Measurements from ENCODE around the gene LGR4. TPM values are rescaled to one million over a fixed set of nuclear protein-coding genes. Genes with fewer than 3 reads are reported as not detected.

The LGR4 gene
- total RNA-seq, 2 experiments from 2014 or later, result 0.06 to 1.2 TPM

DNA sequence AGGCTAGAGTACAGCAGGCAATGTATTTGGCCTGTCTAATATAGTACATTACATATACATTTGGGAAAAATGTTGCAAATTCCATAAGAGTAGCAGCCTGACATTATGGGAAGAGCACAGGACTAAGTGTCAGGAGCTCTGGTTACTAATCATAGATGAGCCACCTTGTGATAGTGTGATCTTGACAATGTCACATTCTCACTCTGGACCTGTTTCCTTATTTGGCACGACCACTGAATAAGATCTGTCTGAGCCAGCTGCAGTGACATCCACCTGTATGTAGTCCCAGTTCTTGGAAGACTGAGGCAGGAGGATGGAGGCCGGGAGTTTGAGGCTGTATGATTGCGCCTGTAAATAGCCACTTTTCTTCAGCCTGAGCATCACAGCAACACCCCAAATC is 39.6 kb upstream of the LGR4 start:
- Histone ChIP-seq H3K36me3 (ENCODE audit: insufficient read depth, low read length) (no peaks in the 10 kb centered on the region), H3K9me3 (ENCODE audit: low read length) (no peaks in the 10 kb centered on the region), H3K4me2 (ENCODE audit: low read length) (no peak overlapping the region), H3K27ac (ENCODE audit: low read depth, low read length, poor library complexity, severe bottlenecking) (no peak overlapping the region), H3K9me2 (ENCODE audit: insufficient read depth, low read length) (no peaks in the 10 kb centered on the region), H3K4me1 (ENCODE audit: insufficient read depth, low read length, poor library complexity, severe bottlenecking) (peaks cover 6% of the 10 kb centered on the region), H3K4me3 (ENCODE audit: low read depth, low read length, poor library complexity, severe bottlenecking) (no peak overlapping the region), H3K79me2 (ENCODE audit: insufficient read depth, low read depth, low read length) (peaks cover 6% of the 10 kb centered on the region; the same call in 1 of the 2 replicates), H2AFZ (ENCODE audit: low read length) (no peak overlapping the region), H4K20me1 (ENCODE audit: insufficient read depth, low read length) (no peaks in the 10 kb centered on the region)
- POLR2A ChIA-PET, result no interaction called here
- no TSS peak for BruUV-seq (replicated peaks)
- no peak for DNase-seq (ENCODE audit: low spot score)
- no peak for TF ChIP-seq EZH2phosphoT487 (IDR thresholded peaks at IDR 0.05; ENCODE audit: borderline replicate concordance, low read depth, low read length)
- TF ChIP-seq, protein P1, sequence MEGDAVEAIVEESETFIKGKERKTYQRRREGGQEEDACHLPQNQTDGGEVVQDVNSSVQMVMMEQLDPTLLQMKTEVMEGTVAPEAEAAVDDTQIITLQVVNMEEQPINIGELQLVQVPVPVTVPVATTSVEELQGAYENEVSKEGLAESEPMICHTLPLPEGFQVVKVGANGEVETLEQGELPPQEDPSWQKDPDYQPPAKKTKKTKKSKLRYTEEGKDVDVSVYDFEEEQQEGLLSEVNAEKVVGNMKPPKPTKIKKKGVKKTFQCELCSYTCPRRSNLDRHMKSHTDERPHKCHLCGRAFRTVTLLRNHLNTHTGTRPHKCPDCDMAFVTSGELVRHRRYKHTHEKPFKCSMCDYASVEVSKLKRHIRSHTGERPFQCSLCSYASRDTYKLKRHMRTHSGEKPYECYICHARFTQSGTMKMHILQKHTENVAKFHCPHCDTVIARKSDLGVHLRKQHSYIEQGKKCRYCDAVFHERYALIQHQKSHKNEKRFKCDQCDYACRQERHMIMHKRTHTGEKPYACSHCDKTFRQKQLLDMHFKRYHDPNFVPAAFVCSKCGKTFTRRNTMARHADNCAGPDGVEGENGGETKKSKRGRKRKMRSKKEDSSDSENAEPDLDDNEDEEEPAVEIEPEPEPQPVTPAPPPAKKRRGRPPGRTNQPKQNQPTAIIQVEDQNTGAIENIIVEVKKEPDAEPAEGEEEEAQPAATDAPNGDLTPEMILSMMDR (conservative IDR thresholded peaks at IDR 0.05; ENCODE audit: low read length), result no peak
- intact Hi-C loops (cut with micrococcal nuclease; ENCODE audit: unreplicated experiment), result no loop called here
- CTCF ChIA-PET (ENCODE audit: unreplicated experiment), result no interaction called here

DNA sequence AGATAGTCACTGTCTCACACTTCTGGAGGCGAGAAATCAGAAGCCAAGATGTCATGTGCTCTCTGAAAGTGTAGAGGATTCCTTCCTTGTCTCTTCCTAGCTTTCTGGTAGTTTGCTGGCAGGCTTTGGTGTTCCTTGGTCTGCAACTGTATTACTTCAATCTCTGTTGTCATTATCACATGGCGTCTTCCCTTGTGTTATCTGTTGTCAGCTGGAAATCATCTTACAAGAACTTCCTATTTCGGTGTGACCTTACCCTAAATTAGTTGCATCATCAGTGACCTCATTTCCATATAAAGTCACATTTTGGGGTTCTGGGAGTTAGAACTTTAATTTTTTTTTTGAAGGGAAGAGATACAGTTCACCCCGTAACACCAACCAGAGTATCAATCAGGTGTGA is 37.3 kb upstream of the LGR4 start:
- POLR2A ChIA-PET, result interaction anchor here (0.7 to 1.4 kb wide), 2 partner anchors 14 to 691 kb away, joined by 3 to 4 read pairs; no protein-coding TSS in a partner anchor
- intact Hi-C loops (cut with micrococcal nuclease; ENCODE audit: unreplicated experiment), result loop anchor here (10.0 kb wide), 2 partner anchors 595 to 1375 kb away; no protein-coding TSS in a partner anchor
- no TSS peak for BruUV-seq (replicated peaks)

More for the DNA sequence above, 37.3 kb upstream of the LGR4 start:
- no peak overlapping the region for H2AFZ ChIP-seq (ENCODE audit: low read length)
- DNase-seq (ENCODE audit: low spot score), result no peak
- H3K27ac ChIP-seq (ENCODE audit: low read depth, low read length, poor library complexity, severe bottlenecking), result no peak overlapping the region
- no peaks in the 10 kb centered on the region; the same call in 1 of the 2 replicates for H3K36me3 ChIP-seq (ENCODE audit: insufficient read depth, low read length)
- CTCF ChIA-PET (ENCODE audit: unreplicated experiment), result no interaction called here
- TF ChIP-seq, protein P1 (conservative IDR thresholded peaks at IDR 0.05; ENCODE audit: low read length), result no peak
- no peak overlapping the region for H3K4me3 ChIP-seq (ENCODE audit: low read depth, low read length, poor library complexity, severe bottlenecking)
- H3K9me2 ChIP-seq (ENCODE audit: insufficient read depth, low read length), result no peaks in the 10 kb centered on the region
- H4K20me1 ChIP-seq (ENCODE audit: insufficient read depth, low read length), result 0 out of 2 replicates have a peak, but pooled peaks cover 9% of the 10 kb centered on the region
- peaks cover 14% of the 10 kb centered on the region for H3K4me1 ChIP-seq (ENCODE audit: insufficient read depth, low read length, poor library complexity, severe bottlenecking)
- H3K79me2 ChIP-seq (ENCODE audit: insufficient read depth, low read depth, low read length), result peaks cover 24% of the 10 kb centered on the region
- H3K9me3 ChIP-seq (ENCODE audit: low read length), result no peaks in the 10 kb centered on the region
- H3K4me2 ChIP-seq (ENCODE audit: low read length), result no peak overlapping the region

Measured in OCI-LY7 (cell line).